Ramos (cell line): Measurements from ENCODE around the gene ALOX12.

Experiments used
- in situ Hi-C: fragments of 300-500 bp; cut with MboI; formaldehyde crosslinking; loops from one replicate; pipeline ENCODE4 v1.14.3; 2022; ENCODE audit warnings: low sequenced_read_pairs; ENCODE audit not compliant: unreplicated experiment

Gene ALOX12

DNA sequence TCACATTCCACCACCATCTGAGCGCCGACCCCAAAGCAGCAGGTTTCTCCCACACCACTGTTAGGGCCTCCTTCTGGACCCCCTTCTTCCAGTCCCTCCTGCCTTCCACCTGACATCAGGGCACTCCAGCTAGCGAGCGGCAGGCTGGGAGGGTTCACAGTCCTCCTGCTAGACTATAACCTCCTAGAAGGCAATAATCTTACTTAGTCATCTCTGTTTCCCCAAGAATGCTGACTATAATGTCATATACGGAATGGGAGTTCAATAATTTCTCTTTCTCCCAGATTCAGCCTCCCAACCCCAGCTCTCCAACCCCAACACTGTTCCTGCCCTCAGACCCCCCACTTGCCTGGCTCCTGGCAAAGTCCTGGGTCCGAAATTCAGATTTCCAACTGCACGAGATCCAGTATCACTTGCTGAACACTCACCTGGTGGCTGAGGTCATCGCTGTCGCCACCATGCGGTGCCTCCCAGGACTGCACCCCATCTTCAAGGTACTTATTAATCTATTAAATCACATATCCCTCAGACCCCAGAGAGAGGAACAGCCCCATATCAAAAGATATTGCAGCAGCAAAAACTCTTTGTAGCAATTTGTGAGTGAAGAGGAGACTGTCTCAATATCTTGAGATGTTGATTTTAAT, 5.6 kb downstream of the ALOX12 start:
- in situ Hi-C loops = loop anchor here (25.0 kb wide), 1 partner anchor 339 kb away; the partner anchor contains the start of genes C17orf100 and MED31

- in situ Hi-C loops = loop anchor here (25.0 kb wide), 1 partner anchor 340 kb away; the partner anchor contains the start of genes C17orf100 and MED31
Measured at GRCh38 chr17:7002288-7003047, 6.6 kb downstream of the ALOX12 start.

DNA sequence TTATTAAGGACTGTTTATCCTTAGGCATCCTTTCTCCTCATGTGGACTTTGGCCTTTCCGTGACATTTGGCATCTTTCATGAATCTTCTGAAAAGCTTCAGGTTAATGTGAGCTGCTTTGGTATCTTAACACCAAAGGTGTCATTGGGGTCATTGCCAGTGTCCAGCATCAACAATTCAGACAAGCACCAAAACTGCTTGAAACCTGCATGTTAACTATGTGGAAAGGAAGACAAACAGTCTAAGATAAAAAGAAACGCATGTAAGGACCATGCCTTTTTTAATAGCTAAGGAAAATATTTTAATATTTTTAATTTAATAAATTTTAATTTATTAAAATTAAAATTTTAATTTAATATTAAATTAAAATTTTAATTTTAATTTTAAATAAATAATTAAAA, 7.9 kb downstream of the ALOX12 start:
- in situ Hi-C loops = loop anchor here (25.0 kb wide), 1 partner anchor 341 kb away; the partner anchor contains the start of genes C17orf100 and MED31

- in situ Hi-C loops = loop anchor here (25.0 kb wide), 1 partner anchor 342 kb away; the partner anchor contains the start of genes C17orf100 and MED31
Measured at GRCh38 chr17:7004398-7005253, 8.8 kb downstream of the ALOX12 start.

GRCh38 chr17:7005716-7006115, 9.9 kb downstream of the ALOX12 start:
- in situ Hi-C loops = loop anchor here (25.0 kb wide), 1 partner anchor 343 kb away; the partner anchor contains the start of genes C17orf100 and MED31

DNA sequence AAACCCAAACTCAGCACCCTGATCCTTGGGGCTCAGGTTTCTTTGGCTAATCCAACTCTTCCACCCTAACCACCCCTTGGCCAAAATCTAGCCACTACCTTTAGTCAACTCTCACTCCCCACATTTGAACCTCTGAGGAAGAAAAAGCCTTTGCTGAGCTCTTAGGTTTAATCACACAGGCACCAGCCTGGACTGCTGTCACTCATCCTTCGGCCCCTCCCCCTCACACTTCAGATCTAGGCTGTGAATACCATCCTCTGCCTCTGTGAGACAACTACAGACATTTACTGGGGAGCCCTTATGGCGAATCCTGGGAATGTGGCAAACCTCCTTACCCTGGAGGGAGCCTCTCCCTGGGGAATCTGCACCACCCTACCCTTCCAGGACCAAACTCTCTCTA, 11.3 kb downstream of the ALOX12 start:
- in situ Hi-C loops = loop anchor here (25.0 kb wide), 1 partner anchor 345 kb away; the partner anchor contains the start of genes C17orf100 and MED31

GRCh38 chr17:7010523-7010922, 14.7 kb downstream of the ALOX12 start:
- in situ Hi-C loops = loop anchor here (25.0 kb wide), 1 partner anchor 348 kb away; the partner anchor contains the start of genes C17orf100 and MED31

- in situ Hi-C loops = loop anchor here (25.0 kb wide), 1 partner anchor 349 kb away; the partner anchor contains the start of genes C17orf100 and MED31
Measured at GRCh38 chr17:7011415-7011814, 15.6 kb downstream of the ALOX12 start.

DNA sequence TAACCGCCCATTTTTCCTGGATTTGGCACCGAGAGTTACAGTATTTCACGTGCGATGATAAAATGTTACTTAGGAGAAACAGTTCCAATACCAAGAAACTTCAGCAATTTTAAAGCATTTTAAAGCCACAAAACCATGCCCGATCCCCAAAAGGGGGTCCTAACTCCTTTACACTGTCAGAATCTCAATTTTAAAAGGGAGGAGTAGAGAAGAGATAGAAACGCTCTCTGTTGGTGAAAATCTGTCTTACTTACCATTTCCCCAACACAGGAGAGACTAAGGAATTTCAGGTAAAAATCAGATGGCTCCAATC, 16.0 kb downstream of the ALOX12 start:
- in situ Hi-C loops = loop anchor here (25.0 kb wide), 1 partner anchor 350 kb away; the partner anchor contains the start of genes C17orf100 and MED31

- in situ Hi-C loops = loop anchor here (25.0 kb wide), 1 partner anchor 352 kb away; the partner anchor contains the start of genes C17orf100 and MED31
Measured at GRCh38 chr17:7014261-7014994, 18.6 kb downstream of the ALOX12 start.

DNA sequence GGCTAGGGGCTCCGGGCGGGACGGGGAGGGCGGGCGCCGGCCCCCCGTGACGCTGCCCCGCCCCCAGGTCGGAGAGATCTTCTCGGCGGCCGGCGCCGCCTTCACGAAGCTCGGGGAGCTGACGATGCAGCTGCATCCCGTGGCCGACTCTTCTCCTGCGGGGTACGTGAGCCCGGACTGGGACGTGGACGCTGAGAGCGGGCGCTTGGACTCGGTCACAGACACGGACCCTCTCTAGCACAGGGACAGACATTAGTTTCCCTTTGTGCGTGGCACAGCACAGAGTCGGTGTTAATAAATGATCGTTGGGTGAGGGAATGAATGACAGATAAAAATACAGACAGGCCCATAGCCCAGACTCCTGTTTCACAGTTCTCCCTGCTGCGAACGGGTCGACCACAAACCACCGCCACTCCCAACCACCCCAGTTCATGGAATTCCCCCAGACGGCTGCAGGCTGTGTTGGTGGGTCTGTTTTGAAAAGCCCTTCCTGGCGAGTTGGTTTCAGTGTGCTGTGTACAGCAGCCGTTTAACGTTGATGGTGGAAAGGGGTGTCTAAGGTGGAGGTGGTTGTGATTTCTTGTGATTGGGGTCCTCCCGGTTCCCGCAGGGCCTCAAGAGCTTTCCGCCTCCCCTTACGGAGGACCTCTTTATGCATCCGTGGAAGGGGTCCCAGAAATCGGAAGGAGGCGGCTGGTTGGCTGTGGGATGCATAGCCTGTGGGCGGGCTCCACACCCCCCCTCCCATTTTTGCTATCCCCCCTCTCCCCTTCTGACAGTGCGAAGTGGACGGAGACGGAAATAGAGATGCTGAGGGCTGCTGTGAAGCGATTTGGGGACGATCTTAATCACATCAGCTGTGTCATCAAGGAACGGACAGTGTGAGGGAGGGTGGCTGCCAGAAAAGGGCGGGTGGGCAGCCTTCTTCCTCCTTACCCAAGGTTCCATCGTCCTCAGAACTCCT, 19.4 kb downstream of the ALOX12 start:
- in situ Hi-C loops = loop anchor here (5.0 to 25.0 kb wide), 2 partner anchors 103 to 353 kb away; partner anchors contain the start of genes C17orf100 and MED31

- in situ Hi-C loops = loop anchor here (5.0 to 25.0 kb wide), 2 partner anchors 104 to 354 kb away; partner anchors contain the start of genes C17orf100 and MED31
Measured at GRCh38 chr17:7016418-7016817, 20.6 kb downstream of the ALOX12 start.

- in situ Hi-C loops = loop anchor here (5.0 to 25.0 kb wide), 2 partner anchors 105 to 355 kb away; partner anchors contain the start of genes C17orf100 and MED31
Measured at GRCh38 chr17:7016886-7017826, 21.3 kb downstream of the ALOX12 start.

DNA sequence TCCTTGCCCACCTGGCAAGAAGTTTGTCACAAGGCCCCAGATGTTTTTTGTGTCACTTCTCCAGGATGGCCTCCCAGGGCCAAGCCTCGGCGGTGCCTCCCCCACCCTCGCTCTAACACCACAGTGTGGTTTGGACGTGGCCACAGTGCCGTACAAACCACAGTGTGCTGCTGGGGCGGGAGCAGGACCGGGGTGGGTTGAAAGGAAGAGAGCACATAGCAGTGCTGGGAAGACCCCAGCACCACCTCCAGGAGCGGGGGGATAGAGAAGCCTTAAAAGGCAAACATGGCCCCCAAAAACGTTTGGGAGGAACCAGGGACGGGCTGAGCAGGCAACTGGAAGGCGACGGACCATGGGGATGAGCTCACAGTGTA, 22.0 kb downstream of the ALOX12 start:
- in situ Hi-C loops = loop anchor here (5.0 to 25.0 kb wide), 2 partner anchors 106 to 356 kb away; partner anchors contain the start of genes C17orf100 and MED31

- in situ Hi-C loops = loop anchor here (5.0 to 25.0 kb wide), 2 partner anchors 106 to 356 kb away; partner anchors contain the start of genes C17orf100 and MED31
Measured at GRCh38 chr17:7018331-7018964, 22.6 kb downstream of the ALOX12 start.

DNA sequence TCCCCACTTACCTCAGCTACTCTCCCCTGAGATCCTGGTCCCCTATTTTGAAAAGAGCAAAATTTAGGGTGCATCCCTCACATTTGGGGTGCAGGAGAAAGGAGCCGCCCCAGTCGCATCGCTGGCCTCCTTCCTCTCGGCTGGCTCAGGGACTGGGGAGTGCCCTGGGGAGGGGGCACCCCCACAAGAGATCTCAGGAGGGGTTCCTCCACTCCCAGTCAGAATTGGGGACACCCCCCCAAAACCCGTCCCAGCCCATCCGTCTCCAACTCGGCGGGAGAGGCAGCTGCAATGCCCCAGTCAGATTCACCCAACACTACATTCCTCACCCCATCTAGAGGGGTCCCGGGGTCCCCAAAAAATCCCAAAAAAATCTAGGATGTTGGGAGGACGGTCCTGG, 23.5 kb downstream of the ALOX12 start:
- in situ Hi-C loops = loop anchor here (5.0 to 25.0 kb wide), 2 partner anchors 107 to 357 kb away; partner anchors contain the start of genes C17orf100 and MED31
